ENCODE data around the gene SPAAR.
"Not testable (repeated sequence)": the region's sequence is repeated elsewhere in the genome, so short reads cannot be mapped to it uniquely, and the experiment has no call there.

The SPAAR gene

GRCh38 chr9:35905051-35905781 is 4.1 kb upstream of the SPAAR start:
- no peak for DNase-seq

- peak; percentile 19 for DNase-seq
These were observed 3.2 kb upstream of the SPAAR start, which contains the start of gene HRCT1 for GRCh38 chr9:35905912-35906679. Gene HRCT1 (plus strand): TSS chr9:35906202. CDS start chr9:35906288, 86 bp downstream.

DNA sequence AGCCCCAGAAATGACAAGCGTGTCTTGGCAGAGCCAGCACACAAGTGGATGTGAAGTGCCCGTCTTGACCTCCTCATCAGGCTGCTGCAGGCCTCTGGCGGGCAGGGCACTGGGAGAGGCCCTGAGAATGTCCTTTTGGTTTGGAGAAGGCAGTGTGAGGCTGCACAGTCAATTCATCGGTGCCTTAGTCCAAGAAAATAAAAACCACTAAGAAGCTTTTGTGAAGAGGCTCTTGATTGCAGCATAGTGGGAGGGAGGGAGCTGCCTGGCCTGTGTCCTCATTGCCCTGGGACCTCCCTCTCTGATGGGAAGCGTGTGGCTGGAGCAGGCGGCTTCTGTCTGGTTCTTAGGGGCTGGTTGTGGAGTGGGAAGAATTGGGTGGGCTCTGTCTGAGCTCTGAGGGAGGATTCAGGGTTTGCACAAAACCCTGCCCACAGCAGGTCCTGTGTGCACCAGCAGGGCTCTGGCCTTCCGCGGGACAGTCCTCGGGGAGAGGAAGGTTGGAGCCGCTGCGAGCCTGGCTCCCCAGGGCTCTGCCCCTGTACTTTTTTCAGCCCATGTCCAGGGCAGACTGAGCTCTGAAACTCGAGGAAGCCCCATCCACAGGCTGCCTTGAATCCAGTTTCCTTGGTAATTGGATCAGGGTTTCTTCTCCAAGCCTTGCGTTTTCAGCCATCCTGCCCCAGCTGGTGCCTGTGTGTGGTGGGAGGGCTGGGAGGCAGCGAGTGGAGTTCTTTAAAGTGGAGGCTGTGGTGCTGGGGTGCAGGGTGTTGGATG is 2.2 kb upstream of the SPAAR start:
- no peak for DNase-seq

- no peak for DNase-seq
These were observed 1.4 kb upstream of the SPAAR start for GRCh38 chr9:35907711-35908503.

- no peak for DNase-seq
These were observed 675 bp upstream of the SPAAR start for GRCh38 chr9:35908504-35909125.

GRCh38 chr9:35909687-35910612 is 660 bp downstream of the SPAAR start:
- no peak for DNase-seq

- DNase-seq = no peak
These were observed 1.5 kb downstream of the SPAAR start for GRCh38 chr9:35910613-35911359.

DNA sequence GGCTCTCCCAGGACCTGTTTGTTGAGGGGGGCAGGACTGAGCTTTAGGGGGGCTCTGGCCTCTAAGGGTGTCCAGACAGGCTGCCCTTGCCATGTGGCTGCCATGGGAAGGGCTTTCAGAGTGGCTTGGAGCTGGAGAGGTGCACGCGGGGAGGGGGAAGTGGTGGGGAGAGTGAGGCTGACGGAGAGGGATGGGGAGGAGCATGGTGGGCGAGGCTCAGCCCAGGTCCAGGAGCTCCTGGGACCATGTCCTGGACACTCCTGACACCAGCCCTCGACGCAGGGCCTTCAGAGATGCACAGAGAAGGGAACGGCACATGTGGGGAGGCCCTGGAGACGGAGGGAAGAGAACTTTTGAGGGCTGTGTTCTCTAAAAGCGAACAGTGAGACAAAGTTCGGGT is 2.4 kb downstream of the SPAAR start:
- DNase-seq = no peak

- DNase-seq = no peak
These were observed 3.6 kb downstream of the SPAAR start for GRCh38 chr9:35912791-35913400.

- DNase-seq = not testable (repeated sequence)
These were observed 4.1 kb downstream of the SPAAR start for GRCh38 chr9:35913429-35913828.

DNA sequence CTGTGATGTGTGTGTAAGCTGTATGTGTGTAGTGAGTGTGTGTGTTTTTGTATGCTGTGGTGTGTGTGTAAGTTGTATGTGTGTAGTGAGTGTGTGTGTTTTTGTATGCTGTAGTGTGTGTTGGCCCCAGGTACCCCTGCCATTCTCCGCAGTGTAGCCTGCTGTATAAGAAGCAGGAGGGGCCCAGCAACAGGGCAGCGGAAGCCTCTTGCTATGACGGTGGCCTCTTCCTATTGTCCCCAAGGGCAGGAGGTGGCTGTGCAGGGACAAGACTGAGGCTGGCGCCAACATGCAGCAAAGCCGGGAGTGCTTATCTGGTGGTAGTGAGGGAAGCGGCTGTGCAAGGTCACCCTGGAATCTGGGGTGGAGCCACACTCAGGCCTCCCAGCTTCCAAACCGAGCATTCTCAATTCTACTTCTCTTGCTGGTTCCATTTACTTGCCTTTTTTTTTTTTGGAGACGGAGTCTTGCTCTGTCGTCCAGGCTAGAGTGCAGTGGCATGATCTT is 5.1 kb downstream of the SPAAR start:
- no peak for DNase-seq

DNA sequence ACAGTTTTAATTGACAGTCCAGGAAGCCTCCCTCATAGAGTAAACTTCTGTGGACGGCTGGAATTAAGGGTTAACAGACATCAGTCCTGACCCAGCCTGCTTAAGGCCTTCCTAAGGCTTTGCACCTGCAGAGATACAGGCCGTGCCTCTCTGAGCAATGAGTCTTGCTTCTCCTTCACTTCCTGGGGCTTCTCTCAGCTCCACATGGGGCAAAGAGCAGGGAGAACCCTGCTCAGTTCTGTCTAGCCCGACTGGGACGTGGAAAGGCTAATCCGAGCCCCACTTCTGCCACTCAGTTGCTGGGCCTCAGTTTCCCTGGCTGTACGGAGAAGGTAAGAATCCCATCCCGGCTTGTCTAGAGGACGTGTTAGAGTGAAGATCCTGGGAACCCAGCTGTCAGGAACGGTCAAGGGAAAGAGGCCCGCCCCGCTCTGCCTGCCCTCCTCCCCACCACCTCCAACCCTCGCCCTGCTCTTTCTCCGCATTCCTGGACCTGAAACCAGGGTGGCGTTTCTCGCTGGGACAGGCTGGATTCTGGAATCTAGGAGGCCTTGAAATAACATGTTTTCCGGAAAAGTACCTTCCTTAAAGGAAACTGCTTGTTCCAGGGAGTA is 6.5 kb downstream of the SPAAR start:
- DNase-seq = no peak

DNA sequence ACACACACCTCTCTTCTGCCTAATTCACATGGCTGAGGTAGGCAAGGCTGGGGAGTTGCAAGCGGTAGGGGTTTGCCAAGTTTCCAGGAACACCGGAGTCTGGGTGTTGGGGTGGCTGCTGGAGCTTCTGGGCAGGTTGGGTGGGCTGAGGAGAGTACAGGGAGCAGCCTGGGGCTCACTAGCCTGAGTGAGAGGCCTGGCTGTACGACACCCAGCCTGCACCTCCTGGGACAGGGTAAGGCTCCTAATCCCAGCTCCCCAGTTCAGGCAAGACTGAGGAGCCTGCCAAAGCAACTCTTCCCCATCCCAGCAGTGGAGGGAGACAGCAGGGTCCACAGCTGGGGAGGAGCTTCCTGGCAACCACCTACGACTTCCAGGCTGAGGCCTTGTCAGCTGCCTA is 8.0 kb downstream of the SPAAR start:
- DNase-seq = no peak

DNA sequence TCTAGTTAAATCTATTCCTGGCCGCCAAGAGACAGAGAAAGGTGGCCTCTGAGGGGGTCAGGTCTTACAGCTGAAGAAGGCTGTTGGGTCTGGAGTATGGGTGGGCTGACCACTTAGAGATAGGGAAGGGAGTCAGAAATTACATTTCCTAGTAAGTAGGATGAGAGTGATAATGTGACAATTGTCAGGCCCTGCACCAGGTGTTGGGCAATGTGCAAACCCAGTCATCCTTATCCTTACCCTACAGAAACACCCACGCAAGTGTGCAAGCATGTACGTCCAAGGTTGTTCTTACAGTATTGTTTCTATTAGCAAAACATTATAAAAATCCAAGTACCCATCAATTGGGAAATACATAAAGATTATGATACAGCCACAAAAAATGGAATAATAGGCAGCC is 9.5 kb downstream of the SPAAR start:
- no peak for DNase-seq

DNA sequence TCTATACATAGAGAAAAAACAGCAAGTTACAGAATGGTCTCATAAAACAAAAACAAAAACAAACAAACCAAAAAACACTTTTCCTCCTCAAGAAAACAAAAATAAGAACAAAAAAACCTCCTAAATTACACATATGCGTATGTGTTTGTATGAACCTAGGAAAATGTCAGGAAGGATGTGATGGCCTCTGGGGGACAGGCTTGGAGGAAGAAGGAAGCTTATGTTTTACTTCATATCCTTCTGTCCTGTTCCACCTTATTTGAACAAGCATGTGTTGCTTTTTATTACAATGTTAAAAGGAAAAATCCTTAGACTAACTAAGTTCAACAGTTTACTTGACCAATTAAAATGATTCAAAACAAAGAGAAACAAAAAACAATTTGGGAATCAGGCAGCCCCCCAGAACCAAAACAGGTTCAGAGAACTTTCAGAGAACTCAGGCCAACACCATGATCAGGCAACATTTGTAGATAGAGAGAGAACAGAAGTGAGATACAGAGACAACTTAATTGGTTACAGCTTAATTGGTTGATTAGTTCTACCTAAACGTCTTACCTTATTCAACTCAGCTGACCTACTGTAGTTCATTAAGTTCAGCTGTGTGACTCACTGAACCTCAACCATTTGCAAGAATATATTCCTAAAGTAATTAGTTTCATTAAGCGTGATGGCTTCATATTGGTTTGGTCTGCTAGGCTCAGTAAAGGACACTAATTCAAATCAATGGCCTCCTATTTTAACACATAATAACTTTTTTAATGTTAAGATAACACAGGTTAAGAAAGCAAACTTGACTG is 10.1 kb downstream of the SPAAR start:
- DNase-seq = no peak

GRCh38 chr9:35920051-35920620 is 10.8 kb downstream of the SPAAR start:
- DNase-seq = no peak

DNA sequence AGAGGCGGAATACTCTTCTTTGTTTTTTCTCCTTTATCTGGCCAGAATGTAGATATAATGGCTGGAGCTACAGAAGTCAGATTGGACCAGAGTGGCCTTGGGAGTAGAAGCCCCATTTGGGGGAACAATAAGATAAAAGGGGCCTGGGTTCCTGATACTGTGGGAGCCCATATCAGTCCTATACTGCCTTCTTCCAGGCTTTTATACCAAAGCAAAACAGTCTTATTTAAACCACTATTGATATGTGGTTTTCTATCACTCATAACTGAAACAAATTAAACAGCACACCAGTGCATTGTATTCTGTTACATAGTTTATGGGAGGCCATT is 14.3 kb downstream of the SPAAR start:
- no peak for DNase-seq
